ENCODE measurements around the gene TMEM109. TPM values are rescaled to one million over a fixed set of nuclear protein-coding genes. Genes with fewer than 3 reads are reported as not detected.
A peak's percentile ranks its signal among the peaks of the same experiment; 100 is the strongest.

Gene TMEM109
- total and polyA plus RNA-seq, 2 experiments from 2014 or later: 17.4 to 17.7 TPM

GRCh38 chr11:60912851-60913528, 968 bp upstream of the TMEM109 start:
- peak overlapping the region; percentile 56 for H3K4me3 ChIP-seq
- no peaks in the 10 kb centered on the region for H3K27me3 ChIP-seq (ENCODE audit: insufficient read depth)
- Mint-ChIP-seq H3K9me3 (no peaks in the 10 kb centered on the region; the same call in 2 of the 3 replicates), H3K27ac (peak overlapping the region; percentile 93; the same call in 1 of the 2 replicates), H3K27me3 (ENCODE audit: insufficient read depth, low read depth, poor library complexity) (peaks cover 4% of the 10 kb centered on the region), H3K4me1 (peaks cover 35% of the 10 kb centered on the region), H3K4me3 (peak overlapping the region; percentile 91), H3K36me3 (ENCODE audit: low read depth) (peaks cover 5% of the 10 kb centered on the region; the same call in 2 of the 3 replicates)
- H3F3A ChIP-seq (replicated peaks; ENCODE audit: low read depth): 0 out of 2 replicates have a peak, but pooled peaks cover 6% of the 10 kb centered on the region
- H3K79me2 ChIP-seq (replicated peaks; ENCODE audit: insufficient read depth): peaks cover 13% of the 10 kb centered on the region
- H2AFZ ChIP-seq: peak overlapping the region; percentile 92
- H4K20me1 ChIP-seq (replicated peaks; ENCODE audit: insufficient read depth): 0 out of 2 replicates have a peak, but pooled peaks cover 4% of the 10 kb centered on the region
- peaks cover 24% of the 10 kb centered on the region for H3K4me1 ChIP-seq (ENCODE audit: insufficient read depth)
- TF ChIP-seq EZH2phosphoT487 (IDR thresholded peaks at IDR 0.05; ENCODE audit: unreplicated experiment) (no peak), STAT1 (IDR thresholded peaks at IDR 0.05; ENCODE audit: unreplicated experiment) (no peak), ZNF462 (CRISPR knock-in tag; IDR thresholded peaks at IDR 0.05) (no peak), NANOG (IDR thresholded peaks at IDR 0.05; ENCODE audit: borderline replicate concordance) (no peak), ZNF331 (CRISPR knock-in tag; IDR thresholded peaks at IDR 0.05; ENCODE audit: low read depth) (no peak), EZH2 (IDR thresholded peaks at IDR 0.05; ENCODE audit: low read depth, unreplicated experiment) (no peak), POLR2AphosphoS5 (IDR thresholded peaks at IDR 0.05; ENCODE audit: low read depth) (no peak), ETS1 (IDR thresholded peaks at IDR 0.05) (no peak), ZNF114 (CRISPR knock-in tag; IDR thresholded peaks at IDR 0.05) (no peak), CTCF (conservative IDR thresholded peaks at IDR 0.05; ENCODE audit: low read depth in 2 of 2) (no peak), REST (IDR thresholded peaks at IDR 0.05; ENCODE audit: unreplicated experiment) (no peak), JUNB (IDR thresholded peaks at IDR 0.05; ENCODE audit: unreplicated experiment) (no peak), CREB1 (CRISPR knock-in tag; IDR thresholded peaks at IDR 0.05; ENCODE audit: low read depth) (no peak)
- DNase-seq (ENCODE audit: low spot score) (no peak), ATAC-seq (no peak)
- no peaks in the 10 kb centered on the region for H3K9me2 ChIP-seq (ENCODE audit: insufficient read depth)
- peak overlapping the region; percentile 88 for H3K4me2 ChIP-seq
- peak overlapping the region; percentile 94; the same call in 1 of the 2 replicates for H3K27ac ChIP-seq (ENCODE audit: low read depth)
- H3K36me3 ChIP-seq (ENCODE audit: insufficient read depth): no peaks in the 10 kb centered on the region

Data from GM23338 (cell line).